GM12872 (cell line): ENCODE results near the gene SYT12.

Source experiments
- CTCF ChIP-seq: IDR thresholded peaks from 3 replicates; pipeline ENCODE4 v1.5.1; 2011; ENCODE audit warnings: low read depth, mild to moderate bottlenecking, low read length, moderate library complexity; ENCODE audit not compliant: insufficient read depth

The SYT12 gene

DNA sequence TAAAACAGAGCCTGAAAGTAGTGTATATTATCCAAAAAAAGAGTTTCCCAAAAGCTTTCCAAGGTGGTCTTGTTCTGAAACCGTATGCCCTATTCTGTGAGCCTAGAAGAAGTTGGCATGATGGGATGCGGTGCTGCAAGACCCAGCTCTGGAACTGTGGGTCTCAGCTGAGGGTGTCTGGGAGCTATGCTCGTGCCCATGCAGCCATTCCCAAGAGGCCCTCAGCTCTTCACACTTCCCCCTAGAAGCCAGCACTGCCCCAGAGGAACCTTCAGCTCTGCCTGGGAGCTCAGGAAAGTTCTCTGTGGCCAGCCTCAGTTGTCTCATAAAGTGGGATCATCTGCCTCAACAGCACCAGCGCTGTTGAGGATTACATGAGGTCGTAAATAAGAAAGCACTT is 6.4 kb upstream of the SYT12 start:
- no peak for TF ChIP-seq CTCF

GRCh38 chr11:67020949-67021348 is 2.0 kb upstream of the SYT12 start:
- no peak for TF ChIP-seq CTCF

DNA sequence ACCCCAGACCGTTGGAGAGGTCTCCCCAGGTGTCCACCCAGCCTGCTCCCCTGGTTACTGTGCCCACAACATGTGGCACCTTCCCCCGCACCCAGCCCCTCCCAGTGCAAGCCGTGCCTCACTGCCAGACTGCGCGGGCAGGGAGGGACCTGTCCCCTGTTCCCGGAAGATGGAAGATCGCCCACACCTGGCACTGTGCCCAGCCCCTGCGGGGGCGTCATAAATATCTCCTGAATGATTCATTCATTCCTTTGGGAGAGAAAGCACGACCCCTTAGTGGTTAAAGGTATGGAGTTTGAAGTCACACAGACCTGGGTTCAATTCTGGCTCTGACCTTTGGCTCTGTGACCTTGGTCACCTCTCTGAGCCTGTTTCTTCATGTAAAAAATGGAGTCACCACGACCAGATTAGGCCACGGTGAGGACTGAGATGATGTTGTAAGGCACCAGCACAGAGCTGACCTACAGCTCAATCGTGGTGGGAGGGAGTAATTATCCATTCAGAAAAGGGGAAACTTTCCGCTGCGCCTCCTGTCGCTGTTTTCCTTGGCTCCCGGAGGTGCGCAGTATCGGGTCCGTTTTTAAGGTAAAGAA is 497 bp upstream of the SYT12 start:
- no peak for TF ChIP-seq CTCF

DNA sequence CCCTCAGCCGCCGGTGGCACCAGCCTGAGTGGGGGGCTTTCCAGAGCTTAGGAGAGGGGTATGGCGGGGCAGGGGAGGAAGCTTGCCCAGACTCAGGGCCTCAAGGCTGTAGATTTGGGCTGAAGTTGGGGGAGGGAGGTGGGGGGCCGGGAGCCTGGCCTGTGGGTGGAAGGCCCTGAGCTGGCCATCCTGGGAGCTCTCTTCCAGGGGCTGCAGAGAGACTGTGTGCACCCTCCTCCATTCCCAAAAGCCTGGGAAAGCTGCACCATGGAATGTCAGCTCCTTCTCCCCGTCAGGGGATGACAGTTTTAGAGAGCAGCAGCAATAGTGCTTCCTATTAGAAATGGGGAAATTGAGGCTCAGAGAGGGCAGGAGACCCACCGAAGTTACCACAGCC is 1.0 kb downstream of the SYT12 start:
- no peak for TF ChIP-seq CTCF

- no peak for TF ChIP-seq CTCF
Measured at GRCh38 chr11:67024410-67024809, 1.5 kb downstream of the SYT12 start.

DNA sequence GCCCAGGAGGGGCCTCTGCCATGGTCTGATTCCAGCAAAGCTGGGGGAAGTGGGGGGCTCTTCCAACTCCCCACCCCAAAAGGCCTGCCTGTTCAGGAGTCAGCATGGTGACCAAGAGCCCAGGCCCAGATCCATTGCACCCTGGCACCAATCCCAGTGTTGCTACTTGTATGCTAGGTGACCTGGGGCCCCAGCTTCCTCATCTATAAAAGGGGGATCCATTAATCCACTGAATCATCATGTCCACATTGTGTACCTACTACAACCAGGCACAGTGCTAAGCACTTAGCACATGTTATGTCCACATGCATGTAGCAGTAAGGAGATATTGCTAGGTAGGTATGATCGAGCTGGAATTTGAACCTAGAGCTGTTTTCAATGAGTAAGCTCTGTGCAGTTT is 2.0 kb downstream of the SYT12 start:
- TF ChIP-seq CTCF: no peak

DNA sequence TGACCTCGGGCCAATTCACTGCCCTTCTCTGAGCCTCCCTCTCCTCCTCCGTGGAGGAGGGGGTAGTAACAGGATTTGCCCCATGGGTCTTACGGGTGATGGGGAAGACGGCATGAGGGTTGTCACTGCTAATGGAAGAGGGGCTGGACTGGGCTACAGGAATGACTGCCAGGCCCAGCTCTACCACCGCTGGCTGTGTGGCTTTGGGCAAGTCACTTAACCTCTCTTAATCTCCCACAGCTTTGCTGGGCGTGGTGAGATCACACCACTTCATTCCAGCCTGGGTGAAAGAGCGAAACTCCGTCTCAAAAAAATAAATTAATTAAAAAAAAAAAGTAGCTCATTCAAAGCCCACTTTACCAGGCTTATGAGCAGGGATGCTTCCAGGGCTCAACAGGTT is 2.8 kb downstream of the SYT12 start:
- TF ChIP-seq CTCF: no peak
